Motor neuron (in vitro differentiated cells): ENCODE results near the gene TMEM39A. TPM values are rescaled to one million over a fixed set of nuclear protein-coding genes. Genes with fewer than 3 reads are reported as not detected.

ENCODE experiments used
- ATAC-seq, 8 experiments: fragments of 200-7000 bp; cut with Tn5 transposase; replicated peaks in 6 of 8; 2 replicates each; pipeline ENCODE4 v1.8.0; 2021; ENCODE audit warnings: mild to moderate bottlenecking in 8 of 8, moderate library complexity in 8 of 8
- H3K27ac ChIP-seq, 2 donors: fragments of 250-450 bp; sonication (Bioruptor Pico); 2 replicates each; pipeline ENCODE4 v1.9.0; 2021; ENCODE audit warnings: antibody characterized with exemption in 2 of 2, mild to moderate bottlenecking in 2 of 2, moderate library complexity in 1 of 2
- H3K4me1 ChIP-seq, 2 donors: fragments of 250-450 bp; sonication (Bioruptor Pico); replicated peaks in 1 of 2; 2 replicates each; pipeline ENCODE4 v1.6.1; 2021; ENCODE audit warnings: antibody characterized with exemption in 2 of 2, mild to moderate bottlenecking in 2 of 2, moderate library complexity in 1 of 2
- H3K4me3 ChIP-seq, 5 donors: fragments of 250-450 bp; sonication (Bioruptor Pico); 2 replicates each; pipeline ENCODE4 v1.9.0; 2021; ENCODE audit warnings: antibody characterized with exemption in 5 of 5, mild to moderate bottlenecking in 5 of 5, moderate library complexity in 4 of 5
- WGBS, 10 experiments: fragments of 450-650 bp; shearing (Covaris generic); methylation state at CpG; one replicate each; pipeline ENCODE4 v1.0.0; 2022; 5-methylcytosine and 5-hydroxymethylcytosine counted together
- in situ Hi-C, 9 experiments: fragments of 400-800 bp; cut with MboI; loops; one replicate each; pipeline ENCODE4 v1.15.0; 2021; ENCODE audit warnings: low sequenced_read_pairs in 9 of 9, low pct_unique_long_range_greater_than_20kb in 2 of 9; ENCODE audit not compliant: unreplicated experiment in 9 of 9
- total RNA-seq, 8 experiments: library from RNA; unstranded; fragments of 300-600 nt; gene quantifications; 2 replicates each; pipeline versions ENCODE4 v1.2.3 to v1.2.4, GENCODE V29; 2022

The TMEM39A gene
- total RNA-seq, 8 experiments from 2014 or later, result 10.6 to 27.5 (median 23.1) TPM

DNA sequence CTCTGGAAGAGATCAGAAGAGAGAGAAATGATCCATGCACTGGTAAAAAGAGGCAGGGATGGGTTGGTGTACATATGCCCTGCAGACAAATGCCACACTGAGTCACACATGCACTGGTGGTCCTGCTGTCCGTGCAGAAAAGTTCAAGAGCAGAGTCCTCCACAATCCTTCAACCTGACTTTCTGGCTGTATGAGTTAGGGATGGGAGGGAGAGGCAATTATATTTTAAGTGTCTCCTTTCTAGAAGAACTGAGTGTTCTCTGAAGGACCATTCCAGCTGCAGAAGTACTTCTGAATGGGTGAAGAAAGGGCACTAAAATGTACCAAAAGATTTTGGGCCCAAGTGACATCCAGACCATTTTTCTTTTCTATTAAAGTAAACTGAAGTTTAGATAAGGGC lies 26.4 kb downstream of the TMEM39A start:
- ATAC-seq, result no peak
- in situ Hi-C loops, result no loop called here
- no peaks in the 10 kb centered on the region for H3K4me1 ChIP-seq
- WGBS, 10 experiments, result 88 to 100% methylated on average over 1 of the region's 1 CpG; no CpG with 5 or more reads in 8 of the 10 experiments
- no peak overlapping the region for H3K4me3 ChIP-seq
- no peak overlapping the region for H3K27ac ChIP-seq

DNA sequence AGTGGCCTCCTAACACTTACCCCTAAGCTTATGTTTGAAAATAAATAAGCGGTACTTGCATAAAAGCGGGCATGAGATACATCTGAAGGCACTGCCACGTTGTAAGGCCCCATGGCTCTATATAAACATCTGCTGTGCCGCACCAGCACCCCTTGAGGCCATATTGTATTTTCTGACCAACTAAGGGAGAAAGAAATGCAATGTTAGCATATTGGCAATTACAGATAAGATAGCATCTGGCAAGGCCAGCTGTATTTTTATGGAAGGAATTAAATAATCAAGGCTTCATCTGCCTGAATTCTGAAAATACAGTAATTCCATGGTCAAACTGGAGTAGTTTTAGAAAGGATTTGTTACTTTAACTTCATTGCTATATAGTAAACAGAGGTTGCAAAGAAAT lies 28.7 kb downstream of the TMEM39A start:
- Histone ChIP-seq H3K4me1 (no peaks in the 10 kb centered on the region), H3K4me3 (no peak overlapping the region), H3K27ac (no peak overlapping the region)
- no peak for ATAC-seq
- WGBS, 10 experiments, result 40 to 100% (median 93%) methylated on average over 1 to 4 of the region's 4 CpGs; no CpG with 5 or more reads in 2 of the 10 experiments
- in situ Hi-C loops, result no loop called here

DNA sequence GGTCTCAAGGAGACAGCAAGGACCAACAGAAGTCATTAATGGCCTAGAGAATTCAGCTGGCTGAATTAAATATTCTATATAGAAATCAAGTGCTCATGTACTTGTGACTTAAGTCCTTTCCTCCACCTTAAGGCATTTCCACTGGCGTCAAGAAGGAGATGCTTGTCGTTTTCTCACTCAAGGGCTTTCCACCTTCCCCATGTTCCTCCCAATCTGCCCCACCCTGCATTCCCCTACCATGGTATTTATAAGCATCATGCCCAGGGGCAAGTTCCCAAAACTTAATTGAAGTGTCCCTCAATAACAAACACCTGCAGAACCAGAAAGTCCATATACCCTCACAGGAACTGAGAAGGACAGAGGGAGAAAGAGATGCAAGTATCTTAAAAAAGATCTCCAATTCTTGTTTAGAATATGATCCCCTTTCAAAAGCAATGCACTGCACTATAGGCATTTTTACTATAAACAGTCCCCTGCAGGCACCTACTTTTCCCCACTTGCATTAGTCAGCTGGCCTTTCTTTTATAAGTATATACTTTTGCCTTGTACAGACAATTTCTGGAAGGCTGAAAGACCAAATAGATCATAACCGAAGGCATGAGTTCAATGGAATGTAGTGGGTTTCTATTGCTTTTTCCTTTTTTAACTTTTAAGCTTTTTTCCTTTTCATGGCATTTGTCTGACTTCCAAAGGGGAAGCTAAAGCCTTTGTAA lies 29.6 kb downstream of the TMEM39A start:
- ATAC-seq, result no peak
- 73 to 100% (median 100%) methylated on average over 1 to 3 of the region's 3 CpGs; no CpG with 5 or more reads in 1 of the 10 experiments for WGBS, 10 experiments
- Histone ChIP-seq H3K27ac (no peak overlapping the region), H3K4me3 (no peak overlapping the region), H3K4me1 (no peaks in the 10 kb centered on the region)
- in situ Hi-C loops, result no loop called here

DNA sequence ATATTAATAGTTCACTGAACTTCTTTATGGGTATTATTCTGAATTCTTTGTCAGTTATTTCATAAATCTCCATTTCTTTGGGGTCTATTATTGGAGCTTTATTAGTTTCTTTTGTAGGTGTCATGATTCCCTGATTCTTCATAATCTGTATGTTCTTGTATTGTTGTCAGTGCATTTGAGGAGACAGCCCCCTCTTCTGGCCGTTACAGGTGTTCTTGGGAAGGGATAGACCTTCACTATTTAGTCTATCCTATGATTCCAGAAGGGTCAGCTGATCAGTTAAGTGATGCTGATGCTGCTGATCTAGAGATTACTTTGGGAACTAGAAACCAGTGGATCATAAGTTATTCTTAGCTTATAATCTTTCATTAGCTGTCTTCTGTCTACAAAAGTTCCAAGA lies 34.9 kb downstream of the TMEM39A start:
- in situ Hi-C loops, result no loop called here
- H3K27ac ChIP-seq, result no peak overlapping the region
- H3K4me3 ChIP-seq, result no peak overlapping the region
- 67 to 100% (median 93%) methylated on average over 1 of the region's 1 CpG; no CpG with 5 or more reads in 4 of the 10 experiments for WGBS, 10 experiments
- H3K4me1 ChIP-seq, result no peaks in the 10 kb centered on the region
- no peak for ATAC-seq

DNA sequence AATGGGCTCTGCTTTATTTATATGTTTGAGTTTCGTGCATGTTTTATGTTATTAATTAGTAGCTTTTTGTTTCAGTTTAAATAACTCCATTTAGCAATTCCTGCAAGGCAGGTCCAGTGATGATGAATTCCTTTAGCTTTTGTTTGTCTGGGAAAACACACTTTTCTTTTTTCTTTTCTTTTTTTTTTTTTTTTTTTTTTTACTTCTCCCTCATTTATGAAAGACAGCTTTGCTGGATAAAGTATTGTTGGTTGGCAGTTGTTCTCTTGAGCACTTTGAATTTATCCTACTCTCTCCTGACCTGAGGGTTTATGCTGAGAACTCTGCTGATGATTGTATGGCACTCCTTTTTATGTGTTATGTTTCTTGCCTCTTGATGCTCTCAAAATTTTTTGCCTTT lies 35.7 kb downstream of the TMEM39A start:
- in situ Hi-C loops, result no loop called here
- no peaks in the 10 kb centered on the region for H3K4me1 ChIP-seq
- ATAC-seq, result no peak

DNA sequence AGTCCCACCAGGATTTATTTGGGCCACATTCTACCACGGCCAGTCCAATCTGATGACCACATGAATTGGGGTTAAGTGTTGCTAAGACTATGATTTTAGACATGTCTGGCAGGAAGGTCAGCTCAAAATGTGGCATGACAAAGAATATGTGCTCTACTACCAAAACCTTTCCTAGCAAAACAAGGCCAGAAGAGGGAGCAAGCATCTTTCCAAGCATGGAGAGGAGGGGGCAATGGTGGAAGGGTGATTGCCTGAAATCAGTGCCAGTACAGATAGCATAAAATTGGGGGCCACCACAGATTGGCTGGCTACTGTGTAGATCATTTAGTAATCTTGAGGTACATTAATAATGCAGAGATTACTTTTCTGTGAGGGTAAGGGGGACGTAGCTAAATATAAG lies 43.2 kb downstream of the TMEM39A start:
- in situ Hi-C loops, result no loop called here
- no peak for ATAC-seq
- Histone ChIP-seq H3K27ac (no peak overlapping the region), H3K4me3 (no peak overlapping the region), H3K4me1 (no peaks in the 10 kb centered on the region)
- 0 to 100% (median 80%) methylated on average over 1 to 2 of the region's 2 CpGs; no CpG with 5 or more reads in 2 of the 10 experiments for WGBS, 10 experiments

More for the DNA sequence above, 35.7 kb downstream of the TMEM39A start:
- no peak overlapping the region for H3K27ac ChIP-seq
- 86 to 100% (median 100%) methylated on average over 1 of the region's 1 CpG for WGBS, 10 experiments
- H3K4me3 ChIP-seq, result no peak overlapping the region

DNA sequence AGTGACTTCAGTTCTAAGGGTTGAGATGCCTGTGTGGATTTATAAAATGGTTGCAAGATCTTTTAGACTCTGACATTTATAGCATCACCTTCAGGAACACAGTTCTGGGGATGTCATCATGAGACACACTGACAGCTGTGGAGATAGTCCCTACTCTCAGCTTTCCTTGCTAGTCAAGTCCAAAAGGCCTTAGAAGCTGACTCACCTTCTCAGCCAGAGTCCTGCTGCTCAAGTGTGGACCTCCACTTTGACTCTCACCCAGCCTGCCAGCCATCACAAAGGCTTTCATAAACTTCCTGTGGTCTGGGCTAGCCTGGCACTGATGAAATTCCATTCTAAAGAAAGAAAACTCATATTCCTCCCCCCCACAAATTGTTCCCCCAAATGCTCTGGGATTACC lies 44.8 kb downstream of the TMEM39A start:
- H3K4me1 ChIP-seq, result no peaks in the 10 kb centered on the region
- ATAC-seq, result no peak
- in situ Hi-C loops, result no loop called here
- no peak overlapping the region for H3K27ac ChIP-seq
- no peak overlapping the region for H3K4me3 ChIP-seq

DNA sequence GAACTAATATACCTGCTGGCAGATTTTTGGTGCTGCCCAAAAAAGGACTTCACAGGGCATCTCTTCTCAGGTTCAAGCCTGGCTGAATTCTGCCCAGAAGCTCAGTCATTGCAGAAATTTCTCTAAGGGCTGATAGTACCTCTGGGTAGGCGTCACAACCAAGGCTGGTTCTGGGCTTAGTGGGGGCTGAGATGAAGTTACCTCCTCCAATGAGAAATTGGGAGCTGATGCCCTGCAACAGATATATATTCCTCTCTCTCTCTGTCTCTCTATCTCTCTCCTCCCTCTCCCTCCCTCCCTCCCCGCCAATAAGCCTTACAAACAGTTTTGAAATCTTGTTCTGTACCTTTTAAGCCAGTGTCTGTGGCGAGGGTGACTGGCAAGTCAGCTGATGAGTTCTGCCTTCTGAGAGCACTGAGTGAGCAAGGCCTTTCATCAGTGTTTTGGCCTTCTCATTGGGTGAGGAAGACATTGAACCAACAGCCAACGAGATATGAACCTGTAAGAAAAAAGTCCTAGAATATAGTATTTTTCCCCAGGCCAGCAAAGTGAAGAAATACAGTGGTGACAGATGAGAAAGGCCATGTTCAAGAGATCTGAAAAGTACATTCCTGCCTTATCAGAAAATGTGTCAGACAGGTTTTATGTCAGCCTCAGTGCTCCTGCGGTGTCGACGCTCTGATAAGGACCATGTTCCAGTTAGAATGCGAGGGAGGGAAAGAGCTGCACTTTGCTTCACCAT lies 45.5 kb downstream of the TMEM39A start:
- in situ Hi-C loops, result no loop called here
- WGBS, 10 experiments, result 83 to 100% (median 92%) methylated on average over 1 to 6 of the region's 8 CpGs; no CpG with 5 or more reads in 3 of the 10 experiments
- no peak for ATAC-seq
- Histone ChIP-seq H3K27ac (no peak overlapping the region), H3K4me3 (no peak overlapping the region), H3K4me1 (no peaks in the 10 kb centered on the region)

DNA sequence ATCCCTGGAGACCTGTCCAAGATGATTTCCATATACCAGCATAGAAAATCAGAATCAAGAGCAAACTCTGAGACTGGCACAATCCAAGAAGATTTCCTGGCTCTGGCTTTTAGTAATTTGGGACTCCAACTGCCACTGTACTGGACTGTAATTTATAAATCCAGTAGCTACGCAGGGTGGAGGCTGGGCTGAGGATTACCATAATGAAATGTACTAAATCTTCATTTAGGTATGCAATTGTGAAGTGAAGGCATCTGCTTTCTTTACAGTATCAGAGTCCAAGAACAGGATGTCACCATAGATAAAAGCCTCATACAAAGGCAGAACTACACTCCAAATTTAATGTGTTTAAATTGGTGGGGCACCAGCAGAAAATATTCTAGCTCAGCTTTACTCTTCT lies 46.5 kb downstream of the TMEM39A start:
- in situ Hi-C loops, result no loop called here
- 50 to 100% (median 86%) methylated on average over 1 of the region's 1 CpG; no CpG with 5 or more reads in 5 of the 10 experiments for WGBS, 10 experiments
- no peak overlapping the region for H3K27ac ChIP-seq
- H3K4me1 ChIP-seq, result no peaks in the 10 kb centered on the region
- ATAC-seq, result peak in 3 of 8 experiments; percentile 51 to 72 (median 59)
- no peak overlapping the region for H3K4me3 ChIP-seq

DNA sequence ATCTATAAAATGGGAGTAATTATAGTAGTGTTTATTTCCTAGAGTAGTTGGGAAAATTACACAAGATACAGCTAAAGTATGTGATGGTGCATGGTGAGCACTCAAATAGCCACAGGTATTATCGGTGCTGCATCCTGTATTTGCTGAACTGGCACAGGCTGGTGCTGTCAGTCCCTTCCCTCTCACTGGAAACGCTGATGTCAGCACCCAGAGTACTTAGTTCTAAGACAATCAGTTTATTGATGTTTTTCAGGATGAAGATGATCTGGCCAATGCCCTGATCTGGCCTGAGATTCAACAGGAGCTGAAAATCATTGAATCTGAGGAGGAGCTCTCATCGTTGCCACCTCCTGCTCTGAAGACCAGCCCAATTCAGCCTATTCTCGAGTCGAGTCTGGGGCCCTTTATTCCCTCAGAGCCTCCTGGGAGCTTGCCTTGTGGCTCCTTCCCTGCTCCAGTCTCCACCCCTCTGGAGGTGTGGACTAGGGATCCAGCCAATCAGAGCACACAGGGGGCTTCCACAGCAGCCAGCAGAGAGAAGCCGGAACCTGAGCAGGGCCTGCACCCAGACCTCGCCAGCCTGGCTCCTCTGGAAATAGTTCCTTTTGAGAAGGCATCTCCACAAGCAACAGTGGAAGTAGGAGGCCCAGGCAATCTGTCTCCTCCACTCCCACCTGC lies 49.7 kb downstream of the TMEM39A start:
- ATAC-seq, result peak in 3 of 8 experiments; percentile 27 to 37 (median 33)

DNA sequence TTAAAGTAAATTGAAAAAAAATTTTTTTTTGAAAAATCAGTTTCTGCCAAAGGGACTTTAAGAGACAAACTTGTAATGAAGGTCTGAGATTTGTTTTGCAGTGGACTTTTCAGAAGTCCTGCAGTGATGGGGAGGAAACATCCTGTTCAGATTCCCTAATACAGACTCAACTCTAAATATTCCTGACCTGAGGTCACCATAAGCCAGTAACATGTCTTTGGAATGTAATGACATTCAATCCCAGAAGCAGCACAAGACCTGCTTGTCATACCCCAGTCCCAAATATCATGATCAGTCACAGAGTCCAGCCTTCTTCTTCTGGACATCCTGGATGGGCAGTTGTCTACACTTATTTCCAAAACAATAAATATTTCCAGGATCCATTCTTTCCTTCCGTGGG lies 53.6 kb downstream of the TMEM39A start:
- no peak for ATAC-seq
- 80 to 100% (median 100%) methylated on average over 1 of the region's 1 CpG; no CpG with 5 or more reads in 4 of the 10 experiments for WGBS, 10 experiments
- Histone ChIP-seq H3K27ac (no peak overlapping the region), H3K4me3 (no peak overlapping the region), H3K4me1 (no peaks in the 10 kb centered on the region)
- in situ Hi-C loops, result no loop called here

More for the DNA sequence above, 49.7 kb downstream of the TMEM39A start:
- in situ Hi-C loops, result no loop called here
- 86 to 100% (median 92%) methylated on average over 1 to 4 of the region's 7 CpGs; no CpG with 5 or more reads in 5 of the 10 experiments for WGBS, 10 experiments
- Histone ChIP-seq H3K4me3 (no peak overlapping the region), H3K27ac (no peak overlapping the region), H3K4me1 (no peaks in the 10 kb centered on the region)

DNA sequence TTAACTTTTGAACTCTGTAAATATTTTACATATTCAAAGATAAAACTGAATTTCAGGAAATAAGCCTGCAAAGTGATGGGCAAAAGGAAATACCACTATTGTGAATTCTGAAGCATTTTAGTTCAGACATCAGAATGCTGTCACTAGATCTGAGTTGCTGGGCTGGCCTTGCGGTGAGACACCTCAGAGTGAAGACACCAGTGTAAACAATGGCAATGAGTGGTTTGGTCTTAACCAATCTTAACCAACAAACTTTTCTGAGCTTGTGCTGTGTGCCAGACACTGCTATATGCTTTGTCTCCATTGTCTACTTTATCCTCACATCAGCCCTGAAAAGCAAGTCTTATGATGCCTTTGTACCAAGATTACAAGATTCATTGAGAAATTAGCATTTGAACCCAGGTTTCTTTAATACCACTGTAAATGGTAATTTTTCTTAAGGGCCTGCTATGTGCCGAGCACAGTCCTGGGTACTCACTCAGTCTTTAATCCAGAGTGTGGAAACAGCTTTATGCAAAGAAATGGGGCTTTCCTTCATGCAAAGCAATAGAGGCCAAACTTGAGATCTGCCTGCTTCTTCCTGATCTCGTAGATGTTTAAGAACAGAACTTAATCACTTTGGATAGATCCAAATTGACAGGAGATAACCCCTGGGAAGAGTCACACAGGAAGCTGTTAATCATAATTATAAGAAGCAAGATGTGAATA lies 55.0 kb downstream of the TMEM39A start:
- H3K4me1 ChIP-seq, result no peaks in the 10 kb centered on the region
- no peak overlapping the region for H3K4me3 ChIP-seq
- 69 to 100% (median 85%) methylated on average over 1 to 3 of the region's 3 CpGs; no CpG with 5 or more reads in 2 of the 10 experiments for WGBS, 10 experiments
- in situ Hi-C loops, result no loop called here
- H3K27ac ChIP-seq, result no peak overlapping the region
- ATAC-seq, result no peak

DNA sequence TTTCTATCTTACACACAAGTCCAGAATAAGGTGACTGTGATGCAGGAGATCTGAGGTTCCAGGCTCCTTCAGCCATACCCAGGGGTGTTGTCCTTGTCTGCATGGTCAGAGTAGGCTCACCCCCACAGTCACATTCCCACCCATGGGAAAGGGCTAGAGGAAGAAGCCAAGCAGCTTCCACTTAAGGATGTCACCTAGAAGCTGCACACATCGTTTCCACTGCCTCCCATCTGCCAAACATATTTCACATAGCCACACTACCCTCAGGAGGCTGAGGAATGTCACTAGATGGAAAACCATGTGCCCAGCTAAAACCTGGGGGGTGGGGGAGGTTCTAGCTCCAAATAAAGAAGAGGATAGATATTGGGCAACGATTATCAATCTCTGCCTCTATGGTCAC lies 58.1 kb downstream of the TMEM39A start:
- Histone ChIP-seq H3K27ac (no peak overlapping the region), H3K4me1 (no peaks in the 10 kb centered on the region), H3K4me3 (no peak overlapping the region)
- ATAC-seq, result no peak
- in situ Hi-C loops, result no loop called here
- 60 to 100% (median 88%) methylated on average over 1 to 2 of the region's 2 CpGs; no CpG with 5 or more reads in 2 of the 10 experiments for WGBS, 10 experiments
